HG03064 (cell line): ENCODE results near the gene PSMB7.

Experiments
- ATAC-seq: cut with Tn5 transposase; IDR thresholded peaks from one replicate; pipeline ENCODE4 v1.9.1; 2021; ENCODE audit warnings: low read depth; ENCODE audit not compliant: unreplicated experiment

PSMB7 gene

DNA sequence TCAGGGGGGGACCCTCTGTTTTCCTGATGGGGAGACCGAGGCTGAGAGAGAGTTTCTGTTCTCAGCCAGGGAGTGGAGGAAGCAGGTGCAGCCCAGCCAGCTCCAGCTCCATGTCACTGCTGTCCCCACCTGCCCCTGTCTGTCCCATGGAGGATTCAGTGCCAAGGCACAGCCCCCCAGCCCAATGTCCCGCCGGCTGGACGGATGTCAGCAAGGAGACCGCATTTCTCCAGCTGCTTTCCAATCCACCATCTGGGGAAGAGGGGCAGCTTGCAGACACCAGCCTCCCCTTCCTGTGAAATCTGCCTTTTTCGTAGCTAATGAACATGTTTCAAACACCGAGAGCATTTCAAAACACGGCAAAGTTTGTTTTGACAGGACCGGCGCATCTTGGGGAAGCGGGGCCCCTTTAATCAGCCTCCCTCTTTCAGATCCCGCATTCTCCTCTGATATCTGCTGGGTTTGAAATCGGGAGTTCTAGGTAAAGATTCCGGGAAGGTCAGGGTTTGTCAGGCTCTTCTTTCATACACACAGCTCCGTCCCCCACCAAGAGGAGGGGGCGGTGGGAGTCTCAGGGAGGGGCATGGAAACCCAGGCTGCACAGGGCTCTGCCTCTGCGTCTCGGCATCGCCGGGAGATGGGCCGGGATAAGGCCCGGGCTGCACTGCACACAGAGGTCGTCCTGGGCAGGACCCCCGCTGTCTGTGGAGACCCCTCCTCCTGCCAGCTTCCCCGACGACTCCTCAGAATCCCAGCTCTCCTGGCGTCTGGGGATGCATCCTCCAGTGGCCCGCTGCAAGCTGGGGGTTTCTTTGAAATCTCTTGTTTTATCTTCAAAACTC is 82.7 kb downstream of the PSMB7 start:
- no peak for ATAC-seq

DNA sequence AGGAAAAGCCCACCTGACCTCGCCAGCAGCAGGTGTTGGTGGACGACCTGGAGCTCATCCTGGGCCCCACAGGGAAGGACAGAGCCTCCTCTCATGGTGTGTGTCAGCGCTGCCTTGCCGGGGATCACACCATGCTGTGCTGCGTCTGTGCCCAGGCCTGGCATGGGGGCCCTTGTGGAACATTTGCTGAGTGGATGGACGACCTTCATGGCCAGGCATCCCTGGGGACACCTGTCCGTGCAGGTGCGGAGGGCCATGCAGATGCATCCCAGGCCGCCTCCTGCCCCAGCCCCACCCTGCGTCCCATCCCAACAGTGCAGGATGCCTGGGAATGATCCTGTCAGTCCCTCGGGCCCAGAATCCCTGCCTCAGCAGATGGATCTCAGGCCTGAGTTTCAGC is 83.7 kb downstream of the PSMB7 start:
- ATAC-seq, result no peak

DNA sequence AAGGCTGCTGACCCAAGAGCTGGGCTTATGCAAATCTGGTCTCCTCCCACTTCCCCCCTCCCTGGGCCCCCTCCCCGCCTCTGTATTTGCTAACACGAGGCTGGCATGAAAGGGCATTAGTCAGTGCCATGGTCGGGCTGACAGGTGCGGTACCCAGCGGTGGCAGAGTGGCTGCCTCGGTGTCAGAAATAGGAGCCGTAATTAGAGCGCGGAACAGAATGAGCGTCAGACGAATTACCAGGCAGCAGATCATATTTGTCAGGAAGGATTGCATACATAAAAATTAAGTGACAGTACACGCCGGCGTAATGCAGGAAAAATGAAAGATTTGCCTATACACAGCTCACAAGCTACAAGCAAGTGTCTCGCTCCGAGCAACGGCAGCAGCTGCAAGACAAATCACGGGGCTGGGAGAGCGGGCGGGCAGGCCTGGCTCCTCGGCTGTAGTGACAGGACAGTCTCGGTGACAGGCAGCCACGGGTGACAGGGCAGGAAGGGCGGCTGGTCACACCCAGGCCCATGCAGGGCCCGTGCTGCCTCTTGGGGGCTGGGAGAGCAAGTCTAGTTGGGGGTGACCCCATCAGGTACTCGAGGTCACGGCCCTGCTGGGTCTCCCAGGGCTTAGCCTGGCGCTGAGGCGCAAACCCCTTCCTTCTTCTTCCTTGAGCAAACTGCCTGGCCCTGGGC is 85.1 kb downstream of the PSMB7 start:
- ATAC-seq, result no peak

DNA sequence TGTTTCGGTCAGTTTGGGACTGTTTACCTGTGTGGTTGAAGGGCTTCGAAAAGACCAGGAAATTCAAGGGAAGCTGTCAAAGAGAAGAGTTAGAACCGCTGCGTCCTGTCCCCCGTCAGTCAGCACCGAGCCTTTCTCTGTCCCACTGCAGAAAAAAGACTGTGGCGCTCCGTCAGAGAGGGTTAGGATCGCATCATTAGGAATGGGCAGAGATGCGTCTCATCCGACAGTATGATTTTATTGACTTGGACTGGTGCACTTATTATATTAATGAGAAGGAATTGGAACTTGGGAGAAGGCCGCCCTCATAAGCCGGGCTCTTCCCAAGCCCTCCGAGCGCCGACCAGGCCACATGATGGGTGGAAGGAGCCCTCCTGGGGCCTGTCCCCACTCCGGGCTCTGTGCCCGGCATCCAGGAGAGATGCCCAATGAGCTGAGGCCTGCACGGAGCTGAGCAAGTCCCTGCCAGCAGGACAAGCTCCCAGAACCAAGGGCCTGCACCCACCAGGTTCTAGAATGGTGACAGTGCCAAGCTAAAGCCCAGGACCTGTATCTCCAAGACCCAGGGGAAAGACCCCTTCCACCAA is 85.9 kb downstream of the PSMB7 start:
- no peak for ATAC-seq

DNA sequence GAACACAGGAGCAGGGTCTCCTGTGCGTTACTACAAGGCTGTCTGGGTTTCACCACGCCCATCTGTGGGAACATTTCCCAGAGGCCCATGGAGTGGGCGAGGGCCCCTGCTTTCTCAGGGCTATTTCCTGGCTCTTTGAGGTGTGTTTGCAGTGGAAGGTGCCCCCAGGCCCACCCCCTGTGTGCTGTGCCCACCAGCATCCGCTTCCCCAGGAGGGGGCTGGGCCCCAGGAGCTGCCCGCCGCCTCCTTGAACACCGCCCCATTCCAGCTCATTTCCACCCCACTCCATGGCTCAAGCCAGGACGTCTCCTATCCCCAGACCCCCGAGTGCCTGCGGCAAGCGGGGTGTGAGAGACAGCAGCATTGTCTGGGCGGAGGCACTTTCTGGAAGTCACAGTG is 87.0 kb downstream of the PSMB7 start:
- ATAC-seq, result no peak

DNA sequence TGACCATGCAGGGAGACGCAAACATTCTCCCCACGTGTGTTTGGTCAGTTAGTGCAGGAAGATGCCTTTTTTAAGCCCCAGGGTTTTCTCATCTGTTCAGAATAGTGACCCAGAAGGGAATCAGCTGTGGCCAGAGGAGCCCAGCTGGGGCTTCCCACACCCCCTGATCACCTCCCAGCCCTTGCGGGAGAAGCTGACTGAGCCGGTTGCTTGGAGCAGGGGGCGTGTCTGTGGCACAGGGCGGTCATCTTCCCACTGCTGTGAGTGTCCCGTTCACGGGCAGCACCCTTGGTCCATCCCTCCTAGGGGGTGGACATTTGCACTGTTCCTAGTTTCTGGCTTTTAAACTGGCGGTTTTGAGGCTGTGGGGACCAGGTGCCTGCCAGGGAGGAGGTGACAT is 87.8 kb downstream of the PSMB7 start:
- no peak for ATAC-seq

DNA sequence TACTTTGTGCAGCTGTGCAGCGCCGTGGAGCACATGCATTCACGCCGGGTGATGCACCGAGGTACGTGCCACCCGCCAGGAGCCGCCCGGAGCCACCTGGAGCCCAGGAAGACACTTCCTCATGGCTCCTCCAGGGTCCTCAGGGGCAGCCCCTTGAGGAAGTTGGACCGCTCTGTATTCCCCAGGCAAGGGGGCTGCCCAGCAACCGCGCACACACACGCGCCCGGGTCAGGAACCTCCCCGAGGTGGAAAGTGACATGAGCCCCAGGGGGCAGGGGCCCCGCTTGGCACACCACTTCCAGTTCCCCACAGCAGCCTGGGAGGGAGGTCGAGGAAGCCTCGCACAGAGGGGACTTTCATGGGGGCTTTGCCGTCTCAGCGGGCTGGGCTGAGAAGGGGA is 88.9 kb downstream of the PSMB7 start:
- ATAC-seq, result no peak

DNA sequence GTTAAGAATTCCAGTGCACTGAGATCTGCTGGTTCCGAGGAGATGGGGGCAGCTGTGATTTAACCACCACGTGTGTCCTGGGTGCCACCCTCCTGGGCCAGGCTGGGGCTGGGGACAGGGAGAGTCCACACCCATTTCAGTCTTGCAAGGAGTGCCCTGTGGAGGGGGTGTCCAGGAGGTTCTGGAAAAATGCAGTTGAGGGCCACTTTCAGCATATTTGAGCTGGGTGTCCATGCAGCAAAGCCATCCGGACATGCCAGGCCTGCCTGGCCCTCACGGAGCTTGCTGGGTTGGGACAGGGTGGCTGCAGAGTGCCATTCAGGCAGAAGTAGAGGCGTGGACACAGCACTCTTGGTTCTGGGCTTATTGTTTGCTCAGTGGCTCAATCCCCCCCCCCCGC is 89.4 kb downstream of the PSMB7 start:
- ATAC-seq, result no peak

DNA sequence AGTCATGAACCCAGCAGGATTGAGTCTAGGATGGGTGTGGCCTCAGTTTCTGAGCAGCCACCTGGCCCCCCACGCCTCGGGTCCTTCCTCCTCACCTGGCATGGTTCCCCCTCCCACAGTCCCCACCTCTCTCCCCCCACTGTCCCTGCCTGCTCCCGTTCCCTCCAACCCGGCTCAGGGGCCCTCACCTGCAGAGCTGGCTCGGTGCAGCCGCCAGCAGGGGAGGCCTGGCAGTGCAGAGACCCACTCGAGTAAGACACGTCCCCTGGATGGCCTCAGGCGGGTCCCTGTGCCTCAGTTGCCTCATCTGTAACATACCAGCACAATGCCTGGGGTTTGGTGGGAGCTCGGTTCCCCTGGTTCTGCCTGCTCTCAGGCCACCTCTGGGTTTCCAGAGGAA is 91.3 kb downstream of the PSMB7 start:
- ATAC-seq, result no peak

DNA sequence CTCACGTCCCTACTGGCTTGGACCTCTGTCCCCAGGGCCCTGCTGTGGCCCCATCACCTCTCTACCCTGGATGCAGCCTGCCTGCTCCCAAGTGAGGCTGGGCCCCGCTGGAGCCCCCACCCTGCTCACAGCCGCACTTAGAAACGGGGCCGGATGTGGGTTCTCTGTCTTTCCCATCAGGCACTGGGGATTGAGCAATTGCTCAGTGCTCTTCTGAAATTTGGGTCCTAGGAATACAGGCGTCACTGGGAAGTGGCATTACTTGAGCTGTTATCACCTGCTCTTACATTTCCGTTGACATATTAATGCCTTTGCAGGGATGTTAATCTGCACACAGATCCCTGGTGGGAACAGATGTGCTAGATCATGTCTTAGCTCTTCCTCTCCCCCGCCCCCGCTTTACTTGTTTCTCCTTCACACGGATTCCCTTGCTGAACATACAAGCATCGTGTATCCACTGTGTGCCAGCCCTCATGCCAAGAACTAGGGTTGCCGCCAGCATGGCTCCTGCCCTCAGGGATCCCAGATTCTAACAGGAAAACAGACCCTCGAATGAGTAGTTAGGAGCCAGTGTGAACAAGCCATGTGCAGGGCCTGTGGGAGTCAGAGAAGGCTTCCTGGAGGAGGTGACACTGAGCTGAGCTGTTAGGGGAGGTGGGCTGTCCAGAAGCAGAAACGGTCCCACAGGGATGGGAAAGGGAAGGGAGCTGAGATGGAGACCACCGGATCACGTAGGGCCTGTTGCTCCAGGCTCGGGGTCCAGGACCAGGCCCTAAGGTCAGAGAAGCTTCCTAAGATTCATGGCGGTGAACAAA is 92.4 kb downstream of the PSMB7 start:
- ATAC-seq, result no peak

DNA sequence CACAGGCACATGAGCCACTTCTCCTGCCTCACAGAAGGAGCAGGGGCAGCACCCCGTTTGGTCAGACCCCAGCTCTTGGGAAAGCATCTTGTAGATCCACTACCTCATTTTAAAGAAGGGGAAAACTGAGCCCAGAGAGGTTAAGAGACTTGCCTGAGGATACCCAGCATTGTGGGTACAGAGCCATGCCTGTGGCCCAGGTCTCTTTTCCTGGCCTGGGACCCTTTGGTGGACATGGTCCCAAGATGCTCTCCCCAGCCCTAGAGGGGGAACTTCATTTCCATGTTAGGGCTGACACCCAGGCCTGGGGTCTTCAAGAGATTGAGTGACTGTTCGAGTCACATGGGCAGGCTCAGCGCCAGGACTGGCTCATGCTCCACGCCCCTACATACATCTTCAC is 93.3 kb downstream of the PSMB7 start:
- ATAC-seq, result no peak

DNA sequence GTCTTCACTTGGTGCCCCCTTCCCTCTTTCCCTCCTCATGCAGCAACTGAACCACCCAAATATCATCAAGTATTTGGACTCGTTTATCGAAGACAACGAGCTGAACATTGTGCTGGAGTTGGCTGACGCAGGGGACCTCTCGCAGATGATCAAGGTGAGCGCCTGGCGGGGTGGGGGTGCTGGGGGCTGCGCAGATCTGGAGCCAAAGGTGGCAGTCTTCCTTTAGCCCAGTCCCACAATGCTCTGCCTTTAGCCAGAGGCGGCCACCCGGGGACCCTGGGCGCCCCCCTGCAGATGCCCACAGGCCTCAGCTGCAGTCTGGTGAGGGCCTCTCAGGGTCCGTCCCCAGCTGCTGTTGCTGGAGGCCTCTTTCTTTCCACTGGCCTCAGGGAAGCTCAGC is 93.8 kb downstream of the PSMB7 start:
- no peak for ATAC-seq

DNA sequence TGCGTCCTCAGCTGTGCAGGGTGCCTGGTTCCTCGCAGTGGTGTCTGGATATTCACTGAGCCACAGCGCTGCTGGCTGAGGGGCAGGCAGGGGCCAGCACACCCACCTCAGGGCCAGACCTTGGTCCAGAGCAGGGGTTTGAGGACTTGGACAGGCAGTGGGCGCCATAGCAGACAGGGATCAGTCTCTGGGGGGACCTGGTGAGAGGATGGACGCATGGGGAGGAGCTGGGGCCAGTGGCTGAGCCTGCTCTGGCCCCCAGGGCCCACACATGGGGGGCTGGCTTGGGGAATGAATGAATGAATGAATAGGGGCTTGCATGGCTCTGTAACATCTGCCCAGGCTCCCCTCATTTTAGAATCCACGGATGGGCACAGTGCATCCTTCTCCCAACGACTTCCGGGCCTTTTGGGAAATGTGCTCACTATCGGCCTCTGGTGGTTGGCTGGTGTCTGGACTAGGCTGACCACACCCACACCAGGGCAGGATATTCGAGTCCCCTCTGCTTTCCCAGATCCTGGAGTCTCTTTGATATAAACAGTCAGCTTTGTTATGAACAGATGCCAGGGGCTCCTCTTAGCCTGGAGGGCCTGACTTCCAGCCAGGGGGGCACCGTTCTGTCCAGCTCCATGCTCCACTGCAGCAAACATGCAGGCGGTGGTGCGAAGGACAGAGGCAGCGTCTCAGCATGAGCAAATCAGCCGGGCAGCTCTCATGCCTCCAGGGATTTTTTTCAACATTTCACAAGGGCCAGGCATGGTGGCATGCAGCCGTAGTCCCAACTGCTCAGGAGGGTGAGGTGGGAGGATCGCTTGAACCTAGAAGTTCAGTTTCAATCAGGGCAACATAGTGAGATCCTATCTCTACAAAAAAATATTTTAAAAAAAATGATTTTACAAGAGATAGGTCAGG is 94.9 kb downstream of the PSMB7 start:
- ATAC-seq, result no peak

DNA sequence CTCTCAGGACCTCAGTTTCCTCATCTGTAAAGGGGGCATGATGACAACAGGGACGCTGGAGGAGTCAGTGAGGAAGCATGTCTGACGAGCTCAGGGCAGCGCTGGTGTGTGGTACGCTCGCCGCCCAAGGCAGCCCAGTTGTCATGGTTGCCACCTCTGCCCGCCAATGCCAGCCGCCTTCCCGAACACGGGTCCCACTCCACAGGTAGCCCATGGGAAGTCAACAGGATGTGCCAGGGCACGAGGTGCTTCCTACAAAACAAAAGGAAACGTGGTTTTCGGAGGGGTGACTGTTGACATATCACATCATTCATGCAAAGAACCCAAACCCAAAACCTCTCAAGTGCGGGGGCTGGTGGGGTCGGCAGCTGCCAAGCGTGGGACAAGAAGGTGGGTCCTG is 99.4 kb downstream of the PSMB7 start:
- ATAC-seq, result no peak

DNA sequence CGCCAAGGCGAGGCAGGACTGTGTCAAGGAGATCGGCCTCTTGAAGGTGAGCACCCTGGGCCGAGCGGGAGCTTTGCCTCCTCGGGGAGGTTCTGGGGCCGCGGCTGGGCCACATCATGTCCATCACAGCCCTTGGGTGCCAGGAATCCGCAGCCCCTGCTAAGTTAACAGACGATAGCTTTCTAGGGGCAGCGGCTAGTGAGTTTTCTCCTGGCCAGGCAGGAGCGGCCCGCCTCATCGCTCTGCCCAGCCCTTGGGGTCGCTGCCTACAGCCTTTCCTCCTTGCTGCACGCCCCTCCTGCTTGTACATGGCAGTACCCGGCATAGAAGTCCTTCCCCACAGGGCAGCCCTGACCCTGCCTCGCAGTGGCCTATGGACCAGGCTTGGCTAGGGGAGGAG is 101.3 kb downstream of the PSMB7 start:
- no peak for ATAC-seq

DNA sequence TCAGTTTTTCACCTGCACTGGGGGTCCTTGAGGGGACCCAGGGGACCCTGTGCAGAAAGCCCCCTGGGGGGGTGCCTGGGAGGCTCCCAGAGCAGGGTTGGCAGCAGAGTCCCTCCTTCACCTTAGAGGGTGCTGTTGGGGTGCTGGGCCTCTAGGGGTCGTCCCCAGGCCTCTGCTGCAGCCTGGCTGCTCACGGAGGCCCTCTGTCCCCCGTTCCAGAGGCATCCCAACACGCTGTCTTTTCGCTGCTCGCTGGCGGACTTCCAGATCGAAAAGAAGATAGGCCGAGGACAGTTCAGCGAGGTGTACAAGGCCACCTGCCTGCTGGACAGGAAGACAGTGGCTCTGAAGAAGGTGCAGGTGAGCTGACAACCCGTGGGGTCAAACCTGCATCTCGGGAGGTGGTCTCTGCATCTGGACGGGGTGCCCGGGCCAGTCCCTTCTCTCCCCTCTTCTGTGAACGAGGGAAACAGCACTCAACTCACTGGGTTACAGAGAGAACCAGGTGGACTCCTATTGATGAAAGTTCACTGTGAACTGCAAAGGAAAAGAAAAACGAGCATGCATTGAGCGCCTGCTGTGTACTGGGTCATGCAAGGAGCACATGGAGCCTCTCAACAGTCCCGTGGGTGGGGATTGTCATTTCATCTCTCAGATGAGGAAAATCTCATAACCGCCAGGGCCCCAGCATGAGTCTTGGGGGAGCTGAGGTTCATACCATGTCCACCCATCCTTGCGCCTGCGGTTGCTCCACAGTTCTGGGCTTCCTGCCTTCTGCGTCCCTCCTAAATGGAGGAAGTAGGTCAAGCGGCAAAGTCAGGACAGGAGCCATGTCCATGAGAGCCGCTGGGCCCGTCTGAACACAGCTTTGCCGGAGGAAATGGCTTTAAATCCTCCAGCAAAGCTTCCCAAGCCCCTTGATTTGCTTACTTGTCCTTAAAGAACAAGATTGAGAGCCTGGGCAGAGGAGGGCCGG is 102.7 kb downstream of the PSMB7 start:
- no peak for ATAC-seq

DNA sequence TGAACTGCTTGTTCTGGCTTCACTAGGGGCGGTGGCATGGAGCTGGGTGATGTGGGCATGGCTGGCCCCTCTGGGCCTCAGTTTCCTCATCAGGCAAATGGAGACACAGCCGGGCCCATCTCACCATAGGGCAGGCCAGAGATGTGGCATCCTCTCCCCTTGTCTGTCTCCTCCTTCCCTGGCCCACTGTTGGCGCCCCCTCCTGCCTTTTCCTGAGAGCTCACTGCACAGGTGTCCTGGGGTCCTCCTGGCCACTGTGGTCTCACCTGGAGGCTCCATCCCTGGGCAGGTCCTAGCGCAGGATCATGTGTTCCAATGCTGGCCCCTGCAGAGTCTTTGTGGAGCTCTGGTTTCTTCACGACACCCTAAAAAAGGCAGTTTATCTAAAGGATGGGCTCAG is 104.0 kb downstream of the PSMB7 start:
- ATAC-seq, result no peak

DNA sequence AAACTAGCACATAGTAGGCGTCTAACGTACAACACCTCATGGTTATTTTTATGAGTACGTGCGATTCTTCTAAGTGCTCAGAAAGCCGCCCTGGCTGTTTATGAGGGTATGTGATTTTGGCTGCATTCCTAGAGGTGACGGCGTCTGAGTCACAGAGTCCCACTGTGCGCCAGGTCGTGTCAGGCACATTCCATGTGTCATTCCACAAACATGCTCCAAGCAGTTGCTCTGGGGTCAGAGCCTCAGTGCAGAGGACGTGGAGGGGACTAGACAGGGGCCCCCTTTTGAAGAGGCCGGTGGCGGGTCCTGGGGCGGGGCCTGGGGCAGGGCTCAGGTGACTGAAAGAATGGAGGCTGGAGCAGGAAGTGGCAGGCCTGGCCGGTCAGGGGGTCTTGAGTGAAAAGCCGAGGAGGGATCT is 105.6 kb downstream of the PSMB7 start:
- no peak for ATAC-seq
